OCI-LY3 (cell line): ENCODE measurements around the gene SYCE1.

ENCODE experiments used
- H2AFZ ChIP-seq: fragments of 200-600, 300-600 bp; shearing (Covaris generic); 2 replicates; pipeline ENCODE4 v1.6.0; 2014; ENCODE audit warnings: antibody characterized with exemption, low read depth, low read length
- H3K27ac ChIP-seq: fragments of 200-600, 300-600 bp; sonication (generic); 2 replicates; pipeline ENCODE4 v1.5.1; 2014; ENCODE audit warnings: mild to moderate bottlenecking, low read length, moderate library complexity, mixed read lengths
- H3K27me3 ChIP-seq: fragments of 200-600, 300-600 bp; sonication (generic); 2 replicates; pipeline ENCODE4 v1.6.1; 2014; ENCODE audit warnings: low read depth, low read length, mixed read lengths
- H3K36me3 ChIP-seq: fragments of 200-600, 300-600 bp; sonication (generic); replicated peaks from 2 replicates; pipeline ENCODE3; 2014; ENCODE audit warnings: low read depth, low read length, mixed read lengths
- H3K4me1 ChIP-seq: fragments of 300-600, 200-600 bp; sonication (generic); 2 replicates; pipeline ENCODE4 v1.6.1; 2014; ENCODE audit warnings: low read length, mixed read lengths
- H3K4me2 ChIP-seq: fragments of 200-600, 300-600 bp; sonication (generic); 2 replicates; pipeline ENCODE4 v1.6.1; 2014; ENCODE audit warnings: low read length, mixed read lengths
- H3K4me3 ChIP-seq: fragments of 300-600, 200-600 bp; sonication (generic); 2 replicates; pipeline ENCODE4 v1.5.1; 2014; ENCODE audit warnings: antibody characterized with exemption, mild to moderate bottlenecking, low read length, moderate library complexity
- H3K79me2 ChIP-seq: fragments of 300-600, 200-600 bp; shearing (Covaris generic); 2 replicates; pipeline ENCODE4 v1.6.1; 2014; ENCODE audit warnings: mild to moderate bottlenecking, low read length, mixed read lengths
- H3K9ac ChIP-seq: fragments of 300-600, 200-600 bp; shearing (Covaris generic); 2 replicates; pipeline ENCODE4 v1.6.0; 2014; ENCODE audit warnings: mild to moderate bottlenecking, low read length, moderate library complexity
- H3K9me3 ChIP-seq: fragments of 200-600, 300-600 bp; shearing (Covaris generic); 2 replicates; pipeline ENCODE4 v1.6.1; 2014; ENCODE audit warnings: low read length, mixed read lengths; ENCODE audit not compliant: insufficient read depth
- H4K20me1 ChIP-seq: fragments of 200-600, 300-600 bp; sonication (generic); 2 replicates; pipeline ENCODE4 v1.6.1; 2016; ENCODE audit warnings: low read length, mixed read lengths; ENCODE audit not compliant: insufficient read depth
- CTCF ChIP-seq: fragments of 200-600, 300-600 bp; sonication (generic); IDR thresholded peaks from 2 replicates; pipeline ENCODE4 v1.5.1; 2014; ENCODE audit warnings: antibody characterized with exemption, low read length, low read depth
- EZH2phosphoT487 ChIP-seq: fragments of 200-600 bp; shearing (Covaris generic); IDR thresholded peaks from 2 replicates; pipeline ENCODE4 v1.6.1; 2018; ENCODE audit warnings: antibody characterized with exemption, mixed run types, low read depth

SYCE1 gene

GRCh38 chr10:133516057-133516456 is 49.3 kb downstream of the SYCE1 start:
- no peaks in the 10 kb centered on the region for H4K20me1 ChIP-seq
- H3K27me3 ChIP-seq = no peaks in the 10 kb centered on the region
- no peaks in the 10 kb centered on the region for H3K79me2 ChIP-seq
- H3K9me3 ChIP-seq = no peaks in the 10 kb centered on the region
- H3K27ac ChIP-seq = no peak overlapping the region
- no peak overlapping the region for H3K9ac ChIP-seq
- TF ChIP-seq EZH2phosphoT487 (no peak), CTCF (no peak)
- H3K4me1 ChIP-seq = peaks cover 4% of the 10 kb centered on the region
- H3K4me2 ChIP-seq = no peak overlapping the region
- H3K36me3 ChIP-seq = no peaks in the 10 kb centered on the region
- no peak overlapping the region for H3K4me3 ChIP-seq
- H2AFZ ChIP-seq = no peak overlapping the region

- H3K4me2 ChIP-seq = no peak overlapping the region
- H3K36me3 ChIP-seq = no peaks in the 10 kb centered on the region
- H3K27ac ChIP-seq = no peak overlapping the region
- TF ChIP-seq EZH2phosphoT487 (no peak), CTCF (no peak)
- H3K4me3 ChIP-seq = no peak overlapping the region
- no peaks in the 10 kb centered on the region for H3K27me3 ChIP-seq
- no peaks in the 10 kb centered on the region for H3K79me2 ChIP-seq
- H4K20me1 ChIP-seq = no peaks in the 10 kb centered on the region
- no peak overlapping the region for H2AFZ ChIP-seq
- peaks cover 4% of the 10 kb centered on the region for H3K4me1 ChIP-seq
- no peak overlapping the region for H3K9ac ChIP-seq
- no peaks in the 10 kb centered on the region for H3K9me3 ChIP-seq
Measured at GRCh38 chr10:133515471-133515870, 49.9 kb downstream of the SYCE1 start.

GRCh38 chr10:133511907-133512528 is 53.4 kb downstream of the SYCE1 start:
- H3K9ac ChIP-seq = no peak overlapping the region
- no peaks in the 10 kb centered on the region for H3K79me2 ChIP-seq
- no peaks in the 10 kb centered on the region for H3K36me3 ChIP-seq
- no peak overlapping the region for H3K4me2 ChIP-seq
- TF ChIP-seq EZH2phosphoT487 = no peak
- TF ChIP-seq CTCF = no peak
- no peak overlapping the region for H3K27ac ChIP-seq
- H3K4me1 ChIP-seq = no peaks in the 10 kb centered on the region
- H3K27me3 ChIP-seq = no peaks in the 10 kb centered on the region
- no peaks in the 10 kb centered on the region for H4K20me1 ChIP-seq
- H2AFZ ChIP-seq = no peak overlapping the region
- H3K4me3 ChIP-seq = no peak overlapping the region
- H3K9me3 ChIP-seq = no peaks in the 10 kb centered on the region

GRCh38 chr10:133511408-133511807 is 54.0 kb downstream of the SYCE1 start:
- TF ChIP-seq CTCF (no peak), EZH2phosphoT487 (no peak)
- no peaks in the 10 kb centered on the region for H4K20me1 ChIP-seq
- H3K9ac ChIP-seq = no peak overlapping the region
- H3K4me1 ChIP-seq = no peaks in the 10 kb centered on the region
- H3K4me2 ChIP-seq = no peak overlapping the region
- H3K36me3 ChIP-seq = no peaks in the 10 kb centered on the region
- H2AFZ ChIP-seq = no peak overlapping the region
- H3K79me2 ChIP-seq = no peaks in the 10 kb centered on the region
- H3K4me3 ChIP-seq = no peak overlapping the region
- no peak overlapping the region for H3K27ac ChIP-seq
- H3K9me3 ChIP-seq = no peaks in the 10 kb centered on the region
- no peaks in the 10 kb centered on the region for H3K27me3 ChIP-seq
